Putamen (tissue), 1 donor: ENCODE data around the gene ERP27.

ENCODE experiments used
- DNase-seq: peaks from one replicate; pipeline ENCODE4 v3.0.0-alpha.2; 2016; ENCODE audit warnings: low spot score

Gene ERP27

GRCh38 chr12:14901228-14901562 lies 37.1 kb downstream of the ERP27 start:
- DNase-seq = no peak

- no peak for DNase-seq
Observed at GRCh38 chr12:14900521-14901227, 37.7 kb downstream of the ERP27 start.

- no peak for DNase-seq
Observed at GRCh38 chr12:14896521-14897169, 41.7 kb downstream of the ERP27 start.

DNA sequence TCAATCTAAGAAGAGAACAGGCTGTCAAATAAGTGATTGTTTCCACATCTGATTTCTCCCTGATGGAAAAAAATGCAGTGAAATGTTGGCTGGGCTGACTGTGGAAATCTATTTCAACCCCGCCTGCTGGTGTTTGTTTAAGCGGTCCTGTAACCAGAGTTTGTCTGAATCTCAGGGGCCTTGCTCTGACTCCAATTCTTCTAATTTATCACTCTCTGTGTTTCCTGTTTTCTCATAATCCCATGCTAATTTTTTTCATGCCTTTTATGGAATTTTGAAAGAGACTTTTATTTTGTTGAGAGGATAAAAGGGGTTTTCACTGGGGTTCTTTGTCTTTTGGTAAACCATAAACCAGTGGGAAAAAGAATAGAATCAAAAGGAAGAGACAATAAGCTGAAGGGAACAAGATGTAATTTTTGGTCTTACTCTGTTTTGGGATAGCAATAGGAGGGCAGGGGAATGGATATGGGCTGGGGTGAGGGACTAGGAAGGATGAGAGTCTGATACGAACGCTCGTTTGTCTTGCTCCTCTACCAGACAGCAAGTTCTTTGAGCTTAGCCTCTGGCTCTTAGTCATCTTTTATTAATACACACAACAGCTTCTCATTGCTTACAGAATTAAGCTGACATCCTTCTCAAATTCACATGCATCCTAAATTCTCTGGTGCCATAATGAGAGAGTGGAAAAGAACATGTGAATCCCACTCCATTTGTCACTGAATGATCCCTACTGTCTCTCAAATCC lies 44.7 kb downstream of the ERP27 start:
- no peak for DNase-seq

GRCh38 chr12:14892726-14893505 lies 45.4 kb downstream of the ERP27 start:
- DNase-seq = peak; percentile 21

- no peak for DNase-seq
Observed at GRCh38 chr12:14890701-14891100, 47.6 kb downstream of the ERP27 start.

GRCh38 chr12:14886271-14886670 lies 52.1 kb downstream of the ERP27 start:
- no peak for DNase-seq

DNA sequence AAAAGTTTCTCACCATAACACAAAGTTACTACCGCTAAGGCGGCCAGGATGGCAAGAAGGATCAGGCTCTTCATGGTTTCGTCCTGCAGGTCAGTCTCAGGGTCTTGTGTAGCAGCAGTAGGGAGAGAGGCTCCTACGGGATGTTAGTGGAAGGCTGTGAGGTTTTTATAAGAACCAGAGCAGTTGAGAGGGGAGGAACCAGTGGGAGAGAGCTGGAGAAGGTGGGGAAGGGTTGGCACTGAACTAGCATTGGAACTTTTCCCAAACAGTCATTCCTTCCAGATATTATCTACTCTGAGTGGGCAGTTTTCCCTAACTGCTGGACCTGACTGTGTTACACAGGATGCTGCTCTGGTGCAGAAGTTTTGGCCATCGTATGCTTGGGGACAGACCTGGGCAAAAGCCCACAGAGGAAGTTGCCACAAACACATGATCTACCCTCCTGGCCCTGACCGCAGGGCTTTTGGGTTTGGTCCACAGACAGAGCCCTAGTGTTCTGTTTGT lies 52.6 kb downstream of the ERP27 start, which contains the start of gene MGP:
MGP (minus strand) TSS at position 137 of the 504 bp plus-strand sequence; CDS start at position 74, 63 bp downstream.
- no peak for DNase-seq

DNA sequence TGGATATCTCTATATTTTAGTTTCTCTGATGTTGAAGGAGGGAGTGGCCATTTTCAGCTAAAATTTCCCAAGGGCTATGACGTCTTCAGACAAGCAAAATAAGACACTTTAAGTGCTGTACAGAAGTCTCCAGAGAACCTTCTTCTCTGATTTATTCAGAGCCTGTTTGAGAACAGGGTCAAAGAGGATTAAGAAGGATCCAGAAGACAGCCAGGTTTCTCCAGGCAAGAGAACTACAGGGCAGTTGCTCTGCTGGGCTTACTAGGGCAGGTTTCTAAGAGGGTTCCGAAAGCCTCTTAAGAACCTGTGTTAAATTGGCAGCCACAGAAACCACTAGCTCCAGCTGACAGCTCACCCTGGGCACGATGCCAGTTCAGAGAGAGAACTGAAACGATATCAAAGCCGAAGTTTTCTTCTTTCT lies 53.9 kb downstream of the ERP27 start:
- peak; percentile 60 for DNase-seq

GRCh38 chr12:14883686-14884085 lies 54.7 kb downstream of the ERP27 start:
- DNase-seq = no peak

DNA sequence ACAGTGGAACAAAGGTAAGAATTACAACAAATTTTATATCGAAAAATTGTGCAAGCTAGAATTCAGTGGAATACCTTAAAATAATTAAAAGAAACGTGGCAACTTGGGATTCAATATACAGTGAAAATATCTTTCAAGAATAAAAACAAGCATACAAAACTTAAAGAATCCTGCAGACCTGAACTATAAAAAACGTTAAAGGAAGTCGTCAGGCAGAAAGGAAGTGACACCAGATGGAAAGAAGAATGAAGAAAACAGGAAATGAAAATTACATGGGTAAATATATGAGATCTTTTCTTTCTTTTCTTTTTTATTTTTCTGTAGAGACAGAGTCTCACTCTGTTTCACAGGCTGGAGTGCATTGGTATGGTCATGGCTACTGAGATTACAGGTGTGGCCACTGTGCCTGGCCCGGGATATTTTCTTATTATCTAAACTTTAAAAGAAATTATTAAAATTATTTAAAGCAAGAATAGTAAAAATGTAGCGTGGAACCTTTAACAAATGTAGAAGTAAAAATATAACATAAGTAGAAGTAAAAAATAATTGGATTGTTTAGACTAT lies 57.4 kb downstream of the ERP27 start:
- no peak for DNase-seq

- DNase-seq = no peak
Observed at GRCh38 chr12:14879222-14879933, 59.0 kb downstream of the ERP27 start.

DNA sequence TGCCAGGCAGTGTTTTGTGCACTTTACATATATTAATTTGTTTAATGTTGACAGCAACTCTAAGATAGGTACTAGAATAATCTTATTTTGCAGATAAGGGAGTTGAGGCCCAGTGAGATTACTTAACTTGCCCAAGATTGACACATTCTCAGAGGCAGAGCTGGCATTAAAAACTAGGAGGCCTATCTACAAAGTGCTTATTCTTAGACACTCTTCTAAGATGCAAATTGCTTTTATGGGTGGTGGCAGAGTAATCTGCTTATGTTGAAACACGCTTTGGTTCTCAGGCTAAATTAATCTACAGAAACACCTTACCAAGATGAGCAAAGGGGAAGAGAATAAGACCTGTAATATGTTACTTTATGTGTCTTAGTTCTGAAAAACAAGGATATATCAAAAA lies 59.8 kb downstream of the ERP27 start:
- no peak for DNase-seq

- no peak for DNase-seq
Observed at GRCh38 chr12:14876833-14877232, 61.5 kb downstream of the ERP27 start.

GRCh38 chr12:14874882-14875281 lies 63.5 kb downstream of the ERP27 start:
- DNase-seq = no peak

- no peak for DNase-seq
Observed at GRCh38 chr12:14873440-14874185, 64.7 kb downstream of the ERP27 start.

GRCh38 chr12:14871886-14872285 lies 66.5 kb downstream of the ERP27 start:
- no peak for DNase-seq

DNA sequence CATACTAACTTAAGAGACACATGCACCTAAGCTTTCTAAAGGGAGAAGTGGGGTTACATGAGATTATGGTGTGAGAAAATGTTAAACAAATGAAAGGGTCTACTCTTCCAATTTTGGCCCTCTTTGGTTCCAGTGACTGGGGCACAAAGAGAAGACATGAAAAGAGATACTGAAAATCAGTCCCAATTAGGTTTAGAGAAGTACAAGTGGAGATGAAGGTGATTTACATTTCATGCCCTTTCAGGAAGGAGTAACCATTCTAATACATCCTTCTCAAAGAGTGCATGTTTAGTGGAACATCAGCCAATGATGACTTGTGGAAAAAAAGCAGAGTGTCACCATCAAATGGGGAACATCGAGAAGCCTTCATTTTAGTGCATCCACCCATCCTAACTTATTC lies 67.1 kb downstream of the ERP27 start:
- DNase-seq = no peak

DNA sequence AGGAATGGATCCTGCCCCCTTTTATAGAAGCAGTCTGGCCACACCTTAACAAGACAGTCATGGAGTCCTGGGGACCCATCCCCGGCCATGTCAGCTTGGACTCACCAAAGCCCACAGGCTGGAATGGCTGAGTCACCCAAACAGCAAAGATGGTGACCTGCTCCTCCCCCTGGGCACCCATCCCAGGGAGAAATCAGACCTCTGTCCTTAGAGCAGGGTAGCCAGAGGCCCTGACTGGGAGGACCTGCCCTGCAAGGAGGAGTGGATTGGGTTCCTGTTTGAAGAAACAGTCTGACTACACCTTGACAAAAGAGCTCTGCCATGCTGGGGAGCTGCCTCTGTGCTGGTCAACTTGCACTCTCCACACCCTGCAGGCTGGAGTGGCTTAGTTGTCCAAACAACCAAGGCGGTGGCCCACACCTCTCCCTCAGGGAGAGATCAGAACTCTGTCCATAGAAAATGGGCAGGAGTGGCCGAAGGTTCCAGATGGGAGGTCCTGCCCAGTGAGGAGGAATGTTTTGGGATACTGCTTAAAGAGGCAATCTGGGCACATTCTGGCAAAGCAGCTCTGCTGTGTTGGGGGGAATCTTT lies 69.3 kb downstream of the ERP27 start:
- DNase-seq = no peak
